ENCODE data around the gene PRDM8. TPM values are rescaled to one million over a fixed set of nuclear protein-coding genes. Genes with fewer than 3 reads are reported as not detected.

The PRDM8 gene
- total RNA-seq, 4 donors from 2014 or later = 1.4 to 5.2 (median 3.2) TPM

- no peak for DNase-seq (ENCODE audit: low spot score)
- ATAC-seq (ENCODE audit: low FRiP score) = no peak
- no peak for TF ChIP-seq CTCF (IDR thresholded peaks at IDR 0.05)
Observed at GRCh38 chr4:80195441-80196140, 1.7 kb upstream of the PRDM8 start.

GRCh38 chr4:80196259-80196921 is 913 bp upstream of the PRDM8 start:
- no peak for ATAC-seq (ENCODE audit: low FRiP score)
- DNase-seq (ENCODE audit: low spot score) = no peak
- no peak for TF ChIP-seq CTCF (IDR thresholded peaks at IDR 0.05)

- DNase-seq (ENCODE audit: low spot score) (no peak), ATAC-seq (ENCODE audit: low FRiP score) (no peak)
- TF ChIP-seq CTCF (IDR thresholded peaks at IDR 0.05) = no peak
Observed at GRCh38 chr4:80197601-80198440, 518 bp downstream of the PRDM8 start.

- no peak for TF ChIP-seq CTCF (IDR thresholded peaks at IDR 0.05)
- ATAC-seq (ENCODE audit: low FRiP score) (no peak), DNase-seq (ENCODE audit: low spot score) (no peak)
Observed at GRCh38 chr4:80198441-80198837, 1.1 kb downstream of the PRDM8 start.

GRCh38 chr4:80199004-80199560 is 1.8 kb downstream of the PRDM8 start:
- TF ChIP-seq CTCF (IDR thresholded peaks at IDR 0.05) = no peak
- ATAC-seq (ENCODE audit: low FRiP score) (no peak), DNase-seq (ENCODE audit: low spot score) (no peak)

GRCh38 chr4:80199947-80200346 is 2.6 kb downstream of the PRDM8 start:
- ATAC-seq (ENCODE audit: low FRiP score) (no peak), DNase-seq (ENCODE audit: low spot score) (no peak)
- TF ChIP-seq CTCF (IDR thresholded peaks at IDR 0.05) = no peak
